Nephron (organoid): ENCODE results near the gene ABHD5.

ENCODE experiments used
- H3K27ac Mint-ChIP-seq, 3 experiments: 2 replicates each; pipeline ENCODE4 v1.8.0; 2020; ENCODE audit warnings: mixed read lengths in 3 of 3, mild to moderate bottlenecking in 2 of 3, moderate library complexity in 1 of 3
- H3K27me3 Mint-ChIP-seq: 2 replicates; pipeline ENCODE4 v1.8.0; 2021; ENCODE audit warnings: low read depth, mild to moderate bottlenecking, moderate library complexity, mixed read lengths
- H3K36me3 Mint-ChIP-seq: 2 replicates; pipeline ENCODE4 v1.8.0; 2020; ENCODE audit warnings: low read depth, mixed read lengths
- H3K4me1 Mint-ChIP-seq: 2 replicates; pipeline ENCODE4 v1.8.0; 2020; ENCODE audit warnings: mixed read lengths
- H3K4me3 Mint-ChIP-seq, 3 experiments: 2 replicates each; pipeline ENCODE4 v1.8.0; 2020; ENCODE audit warnings: mild to moderate bottlenecking in 3 of 3, mixed read lengths in 3 of 3, moderate library complexity in 2 of 3
- H3K9me3 Mint-ChIP-seq: 2 replicates; pipeline ENCODE4 v1.8.0; 2020; ENCODE audit warnings: mixed read lengths
- CTCF ChIP-seq, 3 experiments: fragments of 200-600 bp; sonication (generic); IDR thresholded peaks; one replicate each; pipeline ENCODE4 v1.5.0; 2021; ENCODE audit warnings: antibody characterized with exemption in 3 of 3; ENCODE audit not compliant: unreplicated experiment in 3 of 3

The ABHD5 gene

GRCh38 chr3:43738305-43738704, 47.6 kb downstream of the ABHD5 start:
- Mint-ChIP-seq H3K27ac (no peak overlapping the region), H3K9me3 (no peaks in the 10 kb centered on the region), H3K36me3 (no peaks in the 10 kb centered on the region), H3K4me3 (no peak overlapping the region), H3K4me1 (no peaks in the 10 kb centered on the region), H3K27me3 (no peaks in the 10 kb centered on the region)
- no peak for TF ChIP-seq CTCF (IDR thresholded peaks at IDR 0.05; ENCODE audit: unreplicated experiment in 3 of 3)

GRCh38 chr3:43742920-43743319, 52.2 kb downstream of the ABHD5 start:
- Mint-ChIP-seq H3K4me1 (no peaks in the 10 kb centered on the region), H3K27me3 (peaks cover 7% of the 10 kb centered on the region), H3K27ac (no peak overlapping the region), H3K36me3 (no peaks in the 10 kb centered on the region), H3K4me3 (no peak overlapping the region), H3K9me3 (peaks cover 4% of the 10 kb centered on the region)
- peak in 2 of 3 experiments; percentile 23 to 29 for TF ChIP-seq CTCF (IDR thresholded peaks at IDR 0.05; ENCODE audit: unreplicated experiment in 3 of 3)

GRCh38 chr3:43747641-43748040, 56.9 kb downstream of the ABHD5 start:
- Mint-ChIP-seq H3K36me3 (no peaks in the 10 kb centered on the region), H3K27me3 (peaks cover 12% of the 10 kb centered on the region), H3K9me3 (peaks cover 4% of the 10 kb centered on the region), H3K4me1 (no peaks in the 10 kb centered on the region), H3K27ac (no peak overlapping the region), H3K4me3 (no peak overlapping the region)
- no peak for TF ChIP-seq CTCF (IDR thresholded peaks at IDR 0.05; ENCODE audit: unreplicated experiment in 3 of 3)

- H3K9me3 Mint-ChIP-seq: peaks cover 4% of the 10 kb centered on the region
- no peak for TF ChIP-seq CTCF (IDR thresholded peaks at IDR 0.05; ENCODE audit: unreplicated experiment in 3 of 3)
- no peaks in the 10 kb centered on the region for H3K36me3 Mint-ChIP-seq
- no peak overlapping the region for H3K27ac Mint-ChIP-seq
- no peaks in the 10 kb centered on the region for H3K4me1 Mint-ChIP-seq
- peaks cover 12% of the 10 kb centered on the region for H3K27me3 Mint-ChIP-seq
- no peak overlapping the region for H3K4me3 Mint-ChIP-seq
Measured at GRCh38 chr3:43748179-43748578, 57.4 kb downstream of the ABHD5 start.

- H3K36me3 Mint-ChIP-seq: no peaks in the 10 kb centered on the region
- TF ChIP-seq CTCF (IDR thresholded peaks at IDR 0.05; ENCODE audit: unreplicated experiment in 3 of 3): no peak
- peaks cover 12% of the 10 kb centered on the region for H3K27me3 Mint-ChIP-seq
- H3K4me1 Mint-ChIP-seq: no peaks in the 10 kb centered on the region
- no peak overlapping the region for H3K27ac Mint-ChIP-seq
- no peak overlapping the region for H3K4me3 Mint-ChIP-seq
- H3K9me3 Mint-ChIP-seq: peaks cover 4% of the 10 kb centered on the region
Measured at GRCh38 chr3:43748645-43749044, 57.9 kb downstream of the ABHD5 start.

GRCh38 chr3:43752905-43753304, 62.2 kb downstream of the ABHD5 start:
- H3K27me3 Mint-ChIP-seq: peaks cover 5% of the 10 kb centered on the region
- TF ChIP-seq CTCF (IDR thresholded peaks at IDR 0.05; ENCODE audit: unreplicated experiment in 3 of 3): no peak
- H3K9me3 Mint-ChIP-seq: no peaks in the 10 kb centered on the region
- H3K27ac Mint-ChIP-seq: no peak overlapping the region
- no peak overlapping the region for H3K4me3 Mint-ChIP-seq
- H3K36me3 Mint-ChIP-seq: no peaks in the 10 kb centered on the region
- no peaks in the 10 kb centered on the region for H3K4me1 Mint-ChIP-seq
